IMR-90 (cell line): ENCODE results near the gene AMBN. TPM values are rescaled to one million over a fixed set of nuclear protein-coding genes. Genes with fewer than 3 reads are reported as not detected.

Experiments used
- ATAC-seq: fragments of 200-7000 bp; cut with Tn5 transposase; 2 replicates; pipeline ENCODE4 v1.9.1; 2020; ENCODE audit warnings: low read depth, mild to moderate bottlenecking, moderate library complexity
- BruUV-seq: library from RNA; stranded (reverse); fragments of 400-500 nt; replicated peaks from 2 replicates; lab custom pipeline; 2021; lab: Mats Ljungman, UMichigan
- CTCF ChIA-PET: fragments of 300-600 bp; formaldehyde crosslinking; extraction: SDS; loops from one replicate; lab custom pipeline; 2021; ENCODE audit warnings: antibody characterized with exemption; lab: Yijun Ruan, JAX
- POLR2A ChIA-PET: fragments of 300-600 bp; sonication (Branson Sonifier 250); formaldehyde crosslinking; loops from one replicate; lab custom pipeline; 2022; ENCODE audit warnings: antibody characterized with exemption; ENCODE audit not compliant: unreplicated experiment; lab: Charles Lee
- DNase-seq: peaks from one replicate; pipeline ENCODE4 v3.0.0; 2013
- H2AFZ ChIP-seq: replicated peaks from 2 replicates; pipeline ENCODE3; 2013; ENCODE audit warnings: low read length, mild to moderate bottlenecking; ENCODE audit not compliant: poor library complexity
- H2AK5ac ChIP-seq: 2 replicates; pipeline ENCODE4 v1.6.1; 2013; ENCODE audit warnings: low read depth, low read length, inconsistent platforms
- H2AK9ac ChIP-seq: replicated peaks from 2 replicates; pipeline ENCODE3; 2013; ENCODE audit warnings: mild to moderate bottlenecking, low read depth, low read length, moderate library complexity; ENCODE audit not compliant: poor library complexity
- H2BK120ac ChIP-seq: 2 replicates; pipeline ENCODE4 v1.6.1; 2013; ENCODE audit warnings: low read depth, low read length, inconsistent platforms
- H2BK15ac ChIP-seq: 3 replicates; pipeline ENCODE4 v1.6.1; 2013; ENCODE audit warnings: low read depth, low read length, inconsistent platforms
- H2BK20ac ChIP-seq: 2 replicates; pipeline ENCODE4 v1.6.1; 2013; ENCODE audit warnings: low read depth, mild to moderate bottlenecking, inconsistent platforms, low read length, moderate library complexity
- H2BK5ac ChIP-seq: 2 replicates; pipeline ENCODE4 v1.6.1; 2013; ENCODE audit warnings: mild to moderate bottlenecking, low read depth, low read length, inconsistent platforms; ENCODE audit not compliant: poor library complexity, severe bottlenecking
- H3K14ac ChIP-seq: replicated peaks from 2 replicates; pipeline ENCODE4 v1.6.1; 2013; ENCODE audit warnings: low read depth, low read length, inconsistent platforms
- H3K18ac ChIP-seq: 2 replicates; pipeline ENCODE4 v1.6.1; 2013; ENCODE audit warnings: low read depth, low read length, control low read depth
- H3K23ac ChIP-seq: 2 replicates; pipeline ENCODE4 v1.6.1; 2013; ENCODE audit warnings: low read depth, low read length, inconsistent platforms
- H3K27ac ChIP-seq: 2 replicates; pipeline ENCODE4 v1.5.1; 2013; ENCODE audit warnings: mild to moderate bottlenecking, control low read depth, low read length; ENCODE audit not compliant: insufficient read depth
- H3K27me3 ChIP-seq: 2 replicates; pipeline ENCODE4 v1.6.1; 2013; ENCODE audit warnings: low read length; ENCODE audit not compliant: control insufficient read depth, insufficient read depth
- H3K36me3 ChIP-seq: 2 replicates; pipeline ENCODE4 v1.6.1; 2013; ENCODE audit warnings: low read length, mixed read lengths; ENCODE audit not compliant: control insufficient read depth, insufficient read depth
- H3K4ac ChIP-seq: 2 replicates; pipeline ENCODE4 v1.6.1; 2013; ENCODE audit warnings: low read depth, low read length, inconsistent platforms
- H3K4me1 ChIP-seq: 2 replicates; pipeline ENCODE4 v1.6.1; 2013; ENCODE audit warnings: low read length, mixed read lengths; ENCODE audit not compliant: control insufficient read depth, insufficient read depth
- H3K4me2 ChIP-seq: 2 replicates; pipeline ENCODE4 v1.6.1; 2013; ENCODE audit warnings: low read depth, mild to moderate bottlenecking, control low read depth, low read length, moderate library complexity
- H3K4me3 ChIP-seq: 2 replicates; pipeline ENCODE4 v1.5.1; 2013; ENCODE audit warnings: low read depth, mild to moderate bottlenecking, control low read depth, low read length, moderate library complexity; ENCODE audit not compliant: insufficient read depth
- H3K56ac ChIP-seq: 2 replicates; pipeline ENCODE4 v1.6.1; 2013; ENCODE audit warnings: low read length, inconsistent platforms; ENCODE audit not compliant: insufficient read depth; ENCODE audit errors: extremely low read depth
- H3K79me1 ChIP-seq, 2 experiments: 2 replicates each; pipeline ENCODE4 v1.6.1; 2013; ENCODE audit warnings: low read length in 2 of 2, inconsistent platforms in 1 of 2, low read depth in 1 of 2
- H3K9ac ChIP-seq: 2 replicates; pipeline ENCODE4 v1.6.1; 2013; ENCODE audit warnings: low read depth, low read length, control low read depth
- H3K9me1 ChIP-seq: 2 replicates; pipeline ENCODE4 v1.6.1; 2013; ENCODE audit warnings: low read length, inconsistent platforms; ENCODE audit not compliant: insufficient read depth
- H3K9me3 ChIP-seq: 2 replicates; pipeline ENCODE4 v1.6.1; 2013; ENCODE audit warnings: low read length; ENCODE audit not compliant: control insufficient read depth, insufficient read depth
- H4K20me1 ChIP-seq: 2 replicates; pipeline ENCODE4 v1.6.1; 2013; ENCODE audit warnings: low read length, inconsistent platforms; ENCODE audit not compliant: insufficient read depth
- H4K5ac ChIP-seq: 2 replicates; pipeline ENCODE4 v1.6.1; 2013; ENCODE audit warnings: mild to moderate bottlenecking, low read depth, low read length, control low read depth
- H4K8ac ChIP-seq, 2 experiments: 2 replicates each; pipeline ENCODE4 v1.6.1; 2013; ENCODE audit warnings: low read depth in 2 of 2, low read length in 2 of 2, control low read depth in 1 of 2, inconsistent platforms in 1 of 2
- H4K91ac ChIP-seq: 2 replicates; pipeline ENCODE4 v1.6.1; 2013; ENCODE audit warnings: low read depth, low read length, inconsistent platforms; ENCODE audit not compliant: insufficient read depth
- ELK1 ChIP-seq: fragments of 150-350 bp; IDR thresholded peaks from 2 replicates; pipeline ENCODE4 v1.6.1; 2016; ENCODE audit warnings: low read depth, mild to moderate bottlenecking, low read length, moderate library complexity, borderline replicate concordance
- MAFK ChIP-seq: IDR thresholded peaks from 2 replicates; pipeline ENCODE4 v1.6.1; 2012; ENCODE audit warnings: low read depth, low read length, improper control_type of control experiment
- MAZ ChIP-seq: IDR thresholded peaks from 2 replicates; pipeline ENCODE4 v1.6.1; 2012; ENCODE audit warnings: low read depth, mild to moderate bottlenecking, low read length, improper control_type of control experiment, moderate library complexity, borderline replicate concordance
- MXI1 ChIP-seq: IDR thresholded peaks from 2 replicates; pipeline ENCODE4 v1.6.1; 2012; ENCODE audit warnings: low read depth, mild to moderate bottlenecking, low read length, moderate library complexity, borderline replicate concordance
- POLR2A ChIP-seq: IDR thresholded peaks from 2 replicates; pipeline ENCODE4 v1.6.1; 2012; ENCODE audit warnings: mild to moderate bottlenecking, low read depth, low read length
- USF2 ChIP-seq: fragments of 150-350 bp; IDR thresholded peaks from 2 replicates; pipeline ENCODE4 v1.6.1; 2017; ENCODE audit warnings: mild to moderate bottlenecking, antibody characterized with exemption, low read length, low read depth
- WGBS, 2 experiments: methylation state at CpG; one replicate each; pipeline versions ENCODE4 v1.1.5 to v1.1.7; 2013; ENCODE audit warnings: missing lambda C conversion rate in 2 of 2; ENCODE audit not compliant: insufficient read length in 1 of 2; ENCODE audit errors: extremely low coverage in 2 of 2; 5-methylcytosine and 5-hydroxymethylcytosine counted together
- dilution Hi-C: fragments of 300-500 bp; cut with HindIII; formaldehyde crosslinking; loops from one replicate; pipeline ENCODE4 v1.14.3; 2018; ENCODE audit warnings: low sequenced_read_pairs; ENCODE audit not compliant: unreplicated experiment
- in situ Hi-C: fragments of 300-500 bp; cut with MboI; formaldehyde crosslinking; loops from 3 replicates; pipeline ENCODE4 v1.14.3; 2019; ENCODE audit warnings: low sequenced_read_pairs, inconsistent platforms, mixed read lengths
- intact Hi-C: fragments of 100-400 bp; cut with micrococcal nuclease; formaldehyde crosslinking; loops from 2 replicates; pipeline ENCODE4 v1.10.0; 2022
- polyA plus RNA-seq, 3 experiments: library from polyadenylated mRNA; depleted of rRNA; stranded (reverse); fragments of >200 nt; gene quantifications; 2 replicates each; pipeline ENCODE4 v1.2.3, GENCODE V29; 2012; ENCODE audit warnings: low replicate concordance in 1 of 3
- total RNA-seq: library from RNA; depleted of rRNA; stranded (reverse); fragments of >200 nt; gene quantifications from 2 replicates; pipeline ENCODE4 v1.2.3, GENCODE V29; 2012

AMBN gene
- total and polyA plus RNA-seq, 2 of the 4 experiments (the other 2 are of a cell fraction): not detected

GRCh38 chr4:70586841-70587240 is 5.2 kb upstream of the AMBN start:
- H2AFZ ChIP-seq: no peak overlapping the region
- no peak overlapping the region for H2AK5ac ChIP-seq
- no peaks in the 10 kb centered on the region for H3K36me3 ChIP-seq
- no peak overlapping the region for H4K8ac ChIP-seq
- H4K5ac ChIP-seq: no peak overlapping the region
- no TSS peak for BruUV-seq
- TF ChIP-seq MAFK (no peak), POLR2A (no peak), MAZ (no peak), USF2 (no peak), ELK1 (no peak), MXI1 (no peak)
- WGBS, 2 experiments: no CpG with 5 or more reads among the region's 2 CpGs
- no peak overlapping the region for H3K14ac ChIP-seq
- H3K4me2 ChIP-seq: no peak overlapping the region
- H3K9ac ChIP-seq: no peak overlapping the region
- no peaks in the 10 kb centered on the region for H3K4me1 ChIP-seq
- no peak overlapping the region for H3K23ac ChIP-seq
- no peak overlapping the region for H3K18ac ChIP-seq
- no peak overlapping the region for H3K4ac ChIP-seq
- H3K27me3 ChIP-seq: peaks cover 2% of the 10 kb centered on the region
- no peaks in the 10 kb centered on the region for H3K9me1 ChIP-seq
- H2BK15ac ChIP-seq: no peak overlapping the region
- dilution Hi-C loops (no loop called here), intact Hi-C loops (no loop called here), in situ Hi-C loops (no loop called here)
- no peak overlapping the region for H3K4me3 ChIP-seq
- H2BK5ac ChIP-seq: no peak overlapping the region
- no peaks in the 10 kb centered on the region for H4K20me1 ChIP-seq
- no peaks in the 10 kb centered on the region for H3K79me1 ChIP-seq
- H4K91ac ChIP-seq: no peak overlapping the region
- ChIA-PET CTCF (no interaction called here), POLR2A (no interaction called here)
- DNase-seq: no peak
- no peak for ATAC-seq
- no peaks in the 10 kb centered on the region for H3K9me3 ChIP-seq
- no peak overlapping the region for H3K27ac ChIP-seq
- H2BK20ac ChIP-seq: no peak overlapping the region
- H3K56ac ChIP-seq: no peak overlapping the region
- no peak overlapping the region for H2BK120ac ChIP-seq
- no peak overlapping the region for H2AK9ac ChIP-seq
